ENCODE results near the gene BICD1. TPM values are rescaled to one million over a fixed set of nuclear protein-coding genes. Genes with fewer than 3 reads are reported as not detected.

Gene BICD1
- polyA plus RNA-seq, 1 experiment: 7.9 TPM

- no peak for DNase-seq (ENCODE audit: low read depth)
Observed at GRCh38 chr12:32336261-32336660, 229.6 kb downstream of the BICD1 start.

GRCh38 chr12:32343496-32343895 is 236.8 kb downstream of the BICD1 start:
- no peak overlapping the region for H3K4me3 ChIP-seq (ENCODE audit: low read depth, low read length)
- H3K36me3 ChIP-seq (ENCODE audit: control insufficient read depth, insufficient read depth, low read length): no peaks in the 10 kb centered on the region; the same call in 1 of the 2 replicates
- ChIA-PET POLR2A (interaction anchor here (0.6 kb wide), 1 partner anchor 132 kb away, joined by 3 read pairs; no protein-coding TSS in a partner anchor), CTCF (no interaction called here)
- H3K27me3 ChIP-seq (ENCODE audit: control insufficient read depth, insufficient read depth, low read length): no peaks in the 10 kb centered on the region
- no peak for TF ChIP-seq CTCF (IDR thresholded peaks at IDR 0.05; ENCODE audit: insufficient read depth, low read depth, low read length)
- DNase-seq (ENCODE audit: low read depth): no peak

More at GRCh38 chr12:32336261-32336660, 229.6 kb downstream of the BICD1 start:
- no peaks in the 10 kb centered on the region for H3K27me3 ChIP-seq (ENCODE audit: control insufficient read depth, insufficient read depth, low read length)
- H3K36me3 ChIP-seq (ENCODE audit: control insufficient read depth, insufficient read depth, low read length): peaks cover 4% of the 10 kb centered on the region
- no peak for TF ChIP-seq CTCF (IDR thresholded peaks at IDR 0.05; ENCODE audit: insufficient read depth, low read depth, low read length)
- ChIA-PET CTCF (no interaction called here), POLR2A (no interaction called here)
- no peak overlapping the region for H3K4me3 ChIP-seq (ENCODE audit: low read depth, low read length)

GRCh38 chr12:32344047-32344446 is 237.4 kb downstream of the BICD1 start:
- DNase-seq (ENCODE audit: low read depth): no peak
- Histone ChIP-seq H3K4me3 (ENCODE audit: low read depth, low read length) (no peak overlapping the region), H3K36me3 (ENCODE audit: control insufficient read depth, insufficient read depth, low read length) (peaks cover 3% of the 10 kb centered on the region; the same call in 1 of the 2 replicates), H3K27me3 (ENCODE audit: control insufficient read depth, insufficient read depth, low read length) (no peaks in the 10 kb centered on the region)
- no peak for TF ChIP-seq CTCF (IDR thresholded peaks at IDR 0.05; ENCODE audit: insufficient read depth, low read depth, low read length)
- ChIA-PET POLR2A (interaction anchor here (0.6 kb wide), 1 partner anchor 131 kb away, joined by 3 read pairs; no protein-coding TSS in a partner anchor), CTCF (no interaction called here)

- CTCF ChIA-PET: interaction anchor here (0.6 to 1.5 kb wide), 2 partner anchors 12 to 666 kb away, joined by 3 read pairs; no protein-coding TSS in a partner anchor
- no peak for DNase-seq (ENCODE audit: low read depth)
- POLR2A ChIA-PET: no interaction called here
- Histone ChIP-seq H3K27me3 (ENCODE audit: control insufficient read depth, insufficient read depth, low read length) (no peaks in the 10 kb centered on the region), H3K36me3 (ENCODE audit: control insufficient read depth, insufficient read depth, low read length) (peaks cover 4% of the 10 kb centered on the region; the same call in 1 of the 2 replicates), H3K4me3 (ENCODE audit: low read depth, low read length) (no peak overlapping the region)
- TF ChIP-seq CTCF (IDR thresholded peaks at IDR 0.05; ENCODE audit: insufficient read depth, low read depth, low read length): no peak
Observed at GRCh38 chr12:32353540-32353939, 246.9 kb downstream of the BICD1 start.

- H3K36me3 ChIP-seq (ENCODE audit: control insufficient read depth, insufficient read depth, low read length): 0 out of 2 replicates have a peak, but pooled peaks cover 2% of the 10 kb centered on the region
- no peaks in the 10 kb centered on the region for H3K27me3 ChIP-seq (ENCODE audit: control insufficient read depth, insufficient read depth, low read length)
- no peak for DNase-seq (ENCODE audit: low read depth)
- H3K4me3 ChIP-seq (ENCODE audit: low read depth, low read length): no peak overlapping the region
- CTCF ChIA-PET: interaction anchor here (0.8 to 1.0 kb wide), 2 partner anchors 8 to 315 kb away, joined by 3 to 4 read pairs; no protein-coding TSS in a partner anchor
- POLR2A ChIA-PET: no interaction called here
- no peak for TF ChIP-seq CTCF (IDR thresholded peaks at IDR 0.05; ENCODE audit: insufficient read depth, low read depth, low read length)
Observed at GRCh38 chr12:32357601-32358249, 251.1 kb downstream of the BICD1 start.
